Measurements from ENCODE around the gene ZNF19. TPM values are rescaled to one million over a fixed set of nuclear protein-coding genes. Genes with fewer than 3 reads are reported as not detected.

ZNF19 gene
- total RNA-seq, 2 experiments from 2014 or later, result 1.2 to 1.6 TPM

DNA sequence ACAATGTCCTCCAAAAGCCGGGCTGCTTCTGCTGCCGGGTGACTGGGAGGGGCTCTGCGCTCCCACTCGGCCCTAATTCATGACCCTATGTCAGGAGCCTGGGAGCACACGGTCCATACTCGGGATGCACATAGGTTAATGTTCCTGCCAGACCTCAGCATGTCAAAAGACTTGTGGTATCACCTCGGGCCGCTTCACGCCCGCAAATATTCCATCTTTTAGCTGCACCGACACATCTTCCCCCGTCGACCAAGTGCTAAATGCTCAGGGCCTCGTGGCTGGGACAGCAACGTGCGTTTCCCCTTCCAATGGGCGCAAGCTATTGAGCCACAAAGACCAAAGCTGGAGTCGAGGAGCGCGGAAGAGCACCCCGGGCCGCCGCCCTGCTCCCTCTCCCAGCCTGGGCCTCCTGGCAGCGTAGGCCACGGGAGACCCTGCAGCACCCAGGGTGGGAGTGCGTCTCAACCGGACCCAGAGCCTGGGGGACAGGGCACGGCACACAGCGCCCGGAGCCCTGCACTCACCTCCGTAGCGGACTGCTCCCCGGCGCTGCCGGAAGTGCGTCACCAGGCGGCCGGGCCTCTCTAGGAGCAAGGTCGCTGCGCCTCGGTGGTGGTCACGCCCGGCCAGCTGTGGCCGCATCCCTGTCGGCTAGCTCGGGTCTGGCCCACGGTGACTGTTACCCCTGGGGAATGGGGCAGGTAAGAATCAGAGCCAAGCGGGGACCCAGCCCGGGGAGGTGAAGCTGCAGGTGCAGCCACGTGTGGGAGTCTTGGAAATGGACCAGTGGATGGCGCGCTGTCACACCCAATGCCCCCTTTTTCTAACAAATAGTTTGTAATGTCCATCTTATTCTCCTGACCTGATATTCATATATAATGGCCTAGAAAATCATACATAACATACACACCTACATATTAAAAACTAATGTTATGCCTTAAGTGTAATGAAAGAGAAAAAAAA, 27.2 kb downstream of the ZNF19 start, which contains the start of gene ZNF23:
Gene ZNF23, minus strand, starts transcription at position 562 of the 963 bp plus-strand sequence. CDS start 5,451 bp downstream, outside the sequence.
- peak; percentile 78 for DNase-seq
- Mint-ChIP-seq H3K27me3 (ENCODE audit: low read depth) (no peaks in the 10 kb centered on the region), H3K4me1 (ENCODE audit: low read depth) (peaks cover 18% of the 10 kb centered on the region), H3K9me3 (no peaks in the 10 kb centered on the region), H3K4me3 (peak within 1 kb of the TSS; percentile 89), H3K27ac (peak within 1 kb of the TSS; percentile 91), H3K36me3 (ENCODE audit: low read depth) (peaks cover 2% of the 10 kb centered on the region)
- intact Hi-C loops (cut with micrococcal nuclease), result loop anchor here (1.0 to 5.0 kb wide), 7 partner anchors 22 to 631 kb away; partner anchors contain the start of genes CMTR2, DHX38, PHLPP2 and TXNL4B
- CTCF ChIA-PET, result interaction anchor here (0.6 to 4.9 kb wide), 7 partner anchors 22 to 149 kb away, joined by 3 to 20 read pairs (median 4); no protein-coding TSS in a partner anchor

DNA sequence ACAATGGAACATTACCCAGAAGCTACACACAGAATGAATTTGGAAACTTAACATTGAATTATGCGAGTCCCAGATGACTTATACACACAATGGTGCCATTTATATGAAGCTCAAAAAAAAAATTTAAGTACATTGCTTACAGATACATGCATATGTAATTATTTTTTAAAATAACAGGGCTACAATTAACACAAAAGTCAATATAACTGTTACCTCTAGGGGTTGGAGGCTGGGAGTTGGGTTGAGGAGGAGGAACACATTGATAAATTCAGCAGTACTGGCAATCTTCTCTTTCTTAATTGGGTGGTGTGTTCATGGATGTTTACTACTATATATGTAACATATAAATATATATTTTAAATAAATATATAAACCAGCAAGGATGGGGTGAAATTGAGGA, 28.2 kb downstream of the ZNF19 start:
- Mint-ChIP-seq H3K36me3 (ENCODE audit: low read depth) (peaks cover 7% of the 10 kb centered on the region), H3K4me1 (ENCODE audit: low read depth) (peaks cover 18% of the 10 kb centered on the region), H3K27me3 (ENCODE audit: low read depth) (no peaks in the 10 kb centered on the region), H3K27ac (no peak overlapping the region), H3K9me3 (no peaks in the 10 kb centered on the region), H3K4me3 (peak overlapping the region; percentile 89)
- no peak for DNase-seq
- CTCF ChIA-PET, result interaction anchor here (0.6 to 4.9 kb wide), 2 partner anchors 20 to 39 kb away, joined by 3 to 20 read pairs; no protein-coding TSS in a partner anchor
- intact Hi-C loops (cut with micrococcal nuclease), result loop anchor here (5.0 kb wide), 2 partner anchors 36 to 261 kb away; partner anchors contain the start of gene PHLPP2

DNA sequence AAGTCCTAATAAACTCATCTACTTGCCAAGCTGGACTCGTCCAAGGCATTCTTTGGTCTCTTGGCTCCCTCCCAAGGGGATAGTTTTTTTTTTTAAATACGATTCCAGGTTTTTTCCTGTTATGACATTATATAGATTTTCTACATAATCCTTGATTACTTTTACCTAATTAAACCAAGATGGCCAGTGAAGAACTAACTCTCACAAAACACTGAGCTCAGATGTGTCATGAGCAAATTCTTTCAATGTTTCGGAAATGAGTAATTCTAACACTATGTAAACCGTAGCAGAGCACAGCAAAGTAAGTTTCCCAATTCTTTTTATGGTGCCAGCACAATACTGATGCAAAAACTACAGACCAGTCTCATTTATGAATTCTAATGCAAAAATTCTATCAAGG, 28.9 kb downstream of the ZNF19 start:
- H3K27me3 Mint-ChIP-seq (ENCODE audit: low read depth), result no peaks in the 10 kb centered on the region
- CTCF ChIA-PET, result interaction anchor here (0.6 to 4.9 kb wide), 3 partner anchors 20 to 40 kb away, joined by 3 to 20 read pairs (median 3); no protein-coding TSS in a partner anchor
- H3K27ac Mint-ChIP-seq, result no peak overlapping the region
- DNase-seq, result no peak
- peaks cover 7% of the 10 kb centered on the region for H3K36me3 Mint-ChIP-seq (ENCODE audit: low read depth)
- intact Hi-C loops (cut with micrococcal nuclease), result loop anchor here (5.0 kb wide), 2 partner anchors 37 to 262 kb away; partner anchors contain the start of gene PHLPP2
- no peaks in the 10 kb centered on the region for H3K9me3 Mint-ChIP-seq
- H3K4me1 Mint-ChIP-seq (ENCODE audit: low read depth), result peaks cover 18% of the 10 kb centered on the region
- H3K4me3 Mint-ChIP-seq, result no peak overlapping the region

DNA sequence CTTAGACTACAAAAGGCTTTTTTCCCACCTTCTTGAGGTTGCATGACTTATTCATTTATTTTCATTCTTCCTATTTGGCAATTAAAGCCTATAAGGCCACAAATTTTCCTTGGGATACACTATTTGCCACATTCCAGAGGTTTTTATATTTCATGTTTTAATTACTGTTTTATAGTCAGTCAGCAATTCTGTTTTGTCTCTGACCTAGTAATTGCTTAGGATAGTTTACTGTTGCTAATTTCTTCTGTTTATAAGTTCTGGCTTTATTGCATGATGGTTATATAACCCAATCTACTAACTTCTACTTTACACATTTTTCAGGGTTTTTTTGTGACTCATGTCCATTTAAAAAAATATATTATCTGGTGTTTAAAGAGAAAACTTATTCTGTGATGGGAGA, 29.6 kb downstream of the ZNF19 start:
- Mint-ChIP-seq H3K4me1 (ENCODE audit: low read depth) (peaks cover 18% of the 10 kb centered on the region), H3K9me3 (no peaks in the 10 kb centered on the region), H3K27ac (no peak overlapping the region), H3K4me3 (no peak overlapping the region), H3K36me3 (ENCODE audit: low read depth) (peaks cover 15% of the 10 kb centered on the region), H3K27me3 (ENCODE audit: low read depth) (no peaks in the 10 kb centered on the region)
- no peak for DNase-seq
- intact Hi-C loops (cut with micrococcal nuclease), result no loop called here
- CTCF ChIA-PET, result interaction anchor here (0.8 to 4.9 kb wide), 3 partner anchors 37 to 48 kb away, joined by 3 to 20 read pairs (median 5); no protein-coding TSS in a partner anchor

DNA sequence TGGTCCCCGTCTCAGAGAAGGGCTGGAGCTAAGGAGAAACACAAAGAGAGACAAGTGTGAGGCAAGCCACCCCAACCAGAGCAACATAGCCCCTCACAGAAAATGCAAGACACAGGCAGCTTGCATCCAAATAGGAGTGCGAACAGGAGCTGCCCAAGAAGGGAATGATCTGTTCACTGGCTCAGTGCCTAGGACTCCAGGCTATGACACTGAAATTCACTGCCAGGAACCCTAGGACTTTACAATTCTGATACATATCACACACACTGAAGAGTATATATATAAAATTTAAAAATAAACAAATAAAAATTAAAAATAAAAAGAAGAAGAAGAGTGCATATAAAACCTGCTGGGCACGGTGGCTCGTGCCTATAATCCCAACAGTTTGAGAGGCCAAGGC, 32.3 kb downstream of the ZNF19 start:
- Mint-ChIP-seq H3K9me3 (peaks cover 11% of the 10 kb centered on the region), H3K27ac (no peak overlapping the region), H3K36me3 (ENCODE audit: low read depth) (peaks cover 42% of the 10 kb centered on the region), H3K27me3 (ENCODE audit: low read depth) (no peaks in the 10 kb centered on the region), H3K4me3 (no peak overlapping the region), H3K4me1 (ENCODE audit: low read depth) (peaks cover 8% of the 10 kb centered on the region)
- no peak for DNase-seq
- intact Hi-C loops (cut with micrococcal nuclease), result no loop called here
- CTCF ChIA-PET, result interaction anchor here (0.8 kb wide), 1 partner anchor 46 kb away, joined by 3 read pairs; no protein-coding TSS in a partner anchor

DNA sequence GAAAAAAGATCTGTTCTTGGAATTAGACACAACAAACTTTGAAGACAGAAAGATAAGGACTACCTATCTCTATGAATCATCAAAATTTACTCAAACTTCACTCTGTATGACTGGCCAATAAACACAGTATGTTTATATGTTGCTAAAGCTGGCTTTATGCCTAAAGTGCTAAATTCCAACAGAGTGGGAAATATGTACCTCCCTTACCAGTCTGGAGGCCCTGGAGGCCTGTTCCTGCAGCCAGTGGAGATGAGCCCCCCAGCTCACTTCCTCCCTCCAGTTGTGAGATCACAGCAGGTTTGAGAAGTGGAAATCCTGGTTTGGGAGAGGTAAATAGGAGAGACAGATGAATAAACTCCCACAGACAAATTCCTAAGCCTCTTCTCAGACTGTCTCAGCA, 36.1 kb downstream of the ZNF19 start:
- Mint-ChIP-seq H3K27me3 (ENCODE audit: low read depth) (no peaks in the 10 kb centered on the region), H3K9me3 (peaks cover 38% of the 10 kb centered on the region), H3K27ac (no peak overlapping the region), H3K4me1 (ENCODE audit: low read depth) (no peaks in the 10 kb centered on the region), H3K36me3 (ENCODE audit: low read depth) (peaks cover 78% of the 10 kb centered on the region), H3K4me3 (no peak overlapping the region)
- CTCF ChIA-PET, result interaction anchor here (1.2 kb wide), 1 partner anchor 13 kb away, joined by 4 read pairs; no protein-coding TSS in a partner anchor
- DNase-seq, result no peak
- intact Hi-C loops (cut with micrococcal nuclease), result no loop called here

DNA sequence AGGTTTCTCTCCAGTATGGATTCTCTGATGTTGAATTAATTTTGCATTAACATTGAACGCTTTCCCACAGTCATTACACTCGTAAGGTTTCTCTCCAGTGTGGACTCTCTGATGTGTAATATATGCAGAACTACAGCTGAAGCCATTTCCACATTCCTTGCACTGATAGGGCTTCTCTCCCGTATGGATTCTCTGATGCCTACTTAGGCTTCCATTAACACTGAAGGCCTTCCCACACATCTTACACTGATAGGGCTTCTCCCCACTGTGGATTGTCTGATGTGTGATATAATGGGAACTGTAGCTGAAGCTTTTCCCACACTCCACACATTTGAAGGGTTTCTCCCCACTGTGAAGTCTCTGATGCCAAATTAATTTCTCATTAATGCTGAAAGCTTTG, 40.1 kb downstream of the ZNF19 start:
- no peak for DNase-seq
- H3K27me3 Mint-ChIP-seq (ENCODE audit: low read depth), result no peaks in the 10 kb centered on the region
- CTCF ChIA-PET, result no interaction called here
- no peak overlapping the region for H3K27ac Mint-ChIP-seq
- H3K4me3 Mint-ChIP-seq, result no peak overlapping the region
- peaks cover 65% of the 10 kb centered on the region for H3K36me3 Mint-ChIP-seq (ENCODE audit: low read depth)
- no peaks in the 10 kb centered on the region for H3K4me1 Mint-ChIP-seq (ENCODE audit: low read depth)
- intact Hi-C loops (cut with micrococcal nuclease), result no loop called here
- H3K9me3 Mint-ChIP-seq, result peaks cover 63% of the 10 kb centered on the region

DNA sequence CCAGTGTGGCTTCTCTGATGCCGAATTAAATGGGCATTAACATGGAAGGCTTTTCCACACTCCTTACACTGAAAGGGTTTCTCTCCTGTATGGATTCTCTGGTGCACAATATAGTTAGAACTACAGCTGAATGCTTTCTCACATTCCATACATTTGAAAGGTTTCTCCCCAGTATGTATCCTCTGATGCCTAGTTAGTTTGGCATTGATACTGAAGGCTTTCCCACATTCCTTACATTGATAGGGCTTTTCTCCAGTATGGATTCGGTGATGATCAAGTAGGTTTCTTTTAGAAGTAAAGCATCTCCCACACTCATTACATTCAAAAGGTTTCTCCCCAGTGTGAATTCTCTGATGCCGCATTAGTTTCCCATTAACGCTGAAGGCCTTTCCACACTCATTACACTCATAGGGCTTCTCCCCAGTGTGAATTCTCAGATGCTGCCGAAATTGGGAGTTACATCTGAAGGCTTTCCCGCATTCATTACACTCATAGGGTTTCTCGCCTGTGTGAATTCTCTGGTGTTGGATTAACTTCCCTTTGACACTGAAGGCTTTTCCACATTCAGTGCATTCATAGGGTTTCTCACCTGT, 40.8 kb downstream of the ZNF19 start:
- Mint-ChIP-seq H3K27ac (no peak overlapping the region), H3K4me1 (ENCODE audit: low read depth) (no peaks in the 10 kb centered on the region), H3K4me3 (no peak overlapping the region), H3K9me3 (peaks cover 67% of the 10 kb centered on the region), H3K36me3 (ENCODE audit: low read depth) (peaks cover 60% of the 10 kb centered on the region), H3K27me3 (ENCODE audit: low read depth) (no peaks in the 10 kb centered on the region)
- CTCF ChIA-PET, result no interaction called here
- intact Hi-C loops (cut with micrococcal nuclease), result no loop called here
- no peak for DNase-seq

DNA sequence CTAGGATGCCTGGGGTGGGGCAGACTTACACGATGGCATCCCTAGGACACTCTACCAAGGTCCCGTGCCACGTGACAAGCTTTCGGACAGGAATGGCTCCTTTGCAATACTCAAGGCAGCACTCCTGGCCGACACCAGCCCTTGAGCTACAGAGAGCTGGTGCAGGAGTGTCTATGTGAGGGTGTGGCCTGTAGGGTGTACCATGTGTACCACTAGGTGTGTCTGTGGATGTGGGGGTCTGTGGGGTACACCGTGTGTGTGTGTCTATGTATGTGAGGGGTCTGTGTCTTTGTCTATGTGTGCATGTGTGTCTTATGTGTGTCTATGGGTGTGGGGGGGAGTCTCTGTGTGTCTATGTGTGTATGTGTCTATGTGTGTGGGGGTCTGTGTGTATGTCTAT, 45.4 kb downstream of the ZNF19 start:
- Mint-ChIP-seq H3K4me1 (ENCODE audit: low read depth) (no peaks in the 10 kb centered on the region), H3K4me3 (no peak overlapping the region), H3K27me3 (ENCODE audit: low read depth) (peaks cover 18% of the 10 kb centered on the region), H3K27ac (no peak overlapping the region), H3K36me3 (ENCODE audit: low read depth) (peaks cover 14% of the 10 kb centered on the region), H3K9me3 (peaks cover 36% of the 10 kb centered on the region)
- no peak for DNase-seq
- intact Hi-C loops (cut with micrococcal nuclease), result no loop called here
- CTCF ChIA-PET, result no interaction called here

DNA sequence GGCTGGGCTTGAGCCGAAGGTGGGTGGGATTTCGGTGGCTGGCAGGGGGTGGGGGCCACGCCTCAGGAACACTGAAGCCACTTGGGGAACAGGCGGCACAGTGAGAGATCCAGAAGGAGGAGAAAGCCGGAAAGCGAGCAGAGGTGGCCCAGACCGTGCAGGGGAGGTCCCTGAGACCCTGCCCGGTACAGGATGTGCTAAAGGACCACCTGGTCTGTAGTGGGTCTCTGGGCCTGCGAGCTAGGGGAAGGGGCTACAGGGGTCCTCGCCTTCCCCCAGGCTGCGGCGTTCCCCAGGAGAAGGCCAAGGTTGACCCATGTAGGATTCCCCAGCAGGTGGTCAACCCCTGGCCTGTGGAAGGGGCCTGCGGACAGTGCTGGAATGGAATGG, 47.1 kb downstream of the ZNF19 start, which contains the start of gene TLE7:
Gene TLE7, minus strand, starts transcription at position 4 of the 390 bp plus-strand sequence. CDS start 8,730 bp downstream, outside the sequence.
- Mint-ChIP-seq H3K9me3 (peaks cover 21% of the 10 kb centered on the region), H3K27ac (no peak within 1 kb of the TSS), H3K4me1 (ENCODE audit: low read depth) (no peaks in the 10 kb centered on the region), H3K27me3 (ENCODE audit: low read depth) (peaks cover 29% of the 10 kb centered on the region), H3K4me3 (no peak within 1 kb of the TSS), H3K36me3 (ENCODE audit: low read depth) (peaks cover 2% of the 10 kb centered on the region)
- no peak for DNase-seq
- CTCF ChIA-PET, result interaction anchor here (0.6 to 0.8 kb wide), 2 partner anchors 96 to 502 kb away, joined by 3 read pairs; no protein-coding TSS in a partner anchor
- intact Hi-C loops (cut with micrococcal nuclease), result no loop called here

DNA sequence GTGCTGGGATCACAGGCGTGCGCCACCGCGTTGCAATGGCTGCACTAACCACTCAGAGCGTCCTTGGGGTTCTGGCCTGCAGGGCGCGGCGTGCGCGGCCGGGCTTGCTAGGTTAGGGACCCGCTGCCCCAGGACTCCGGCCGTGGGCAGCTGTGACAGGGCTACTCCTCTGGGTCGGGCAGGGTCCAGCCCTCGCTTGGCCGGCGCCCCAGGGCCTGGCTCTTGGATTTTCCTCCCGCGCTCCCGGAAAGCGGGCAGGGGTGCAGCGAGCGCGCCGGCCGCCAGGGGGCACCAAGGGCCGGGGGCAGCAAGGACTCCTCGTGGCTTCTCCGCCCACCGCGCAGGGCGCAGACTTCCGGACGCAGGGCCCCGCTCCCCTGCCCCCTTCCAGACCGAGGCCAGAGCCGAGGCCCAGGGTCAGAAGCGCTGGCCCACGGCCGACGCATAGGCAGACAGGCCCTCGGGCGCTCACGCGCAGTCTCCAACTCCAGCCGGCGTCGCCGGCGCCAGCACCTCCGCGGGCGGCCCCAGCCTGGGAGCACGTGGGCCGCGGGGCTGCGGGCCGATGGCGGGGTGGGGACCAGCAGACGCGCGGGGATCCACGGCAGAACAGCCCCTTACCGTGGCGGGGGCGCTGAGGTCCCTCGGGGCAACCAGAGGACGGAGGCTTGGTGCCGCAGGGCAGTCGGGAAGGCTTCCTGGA, 47.6 kb downstream of the ZNF19 start:
- H3K4me1 Mint-ChIP-seq (ENCODE audit: low read depth), result no peaks in the 10 kb centered on the region
- H3K36me3 Mint-ChIP-seq (ENCODE audit: low read depth), result peaks cover 2% of the 10 kb centered on the region
- H3K4me3 Mint-ChIP-seq, result no peak overlapping the region
- intact Hi-C loops (cut with micrococcal nuclease), result loop anchor here (2.0 kb wide), 1 partner anchor 57 kb away; no protein-coding TSS in a partner anchor
- H3K9me3 Mint-ChIP-seq, result peaks cover 20% of the 10 kb centered on the region
- H3K27ac Mint-ChIP-seq, result no peak overlapping the region
- CTCF ChIA-PET, result no interaction called here
- H3K27me3 Mint-ChIP-seq (ENCODE audit: low read depth), result peaks cover 29% of the 10 kb centered on the region
- peak; percentile 38 for DNase-seq
